ENCODE measurements around the gene ERCC5.
A peak's percentile ranks its signal among the peaks of the same experiment; 100 is the strongest.

The ERCC5 gene

DNA sequence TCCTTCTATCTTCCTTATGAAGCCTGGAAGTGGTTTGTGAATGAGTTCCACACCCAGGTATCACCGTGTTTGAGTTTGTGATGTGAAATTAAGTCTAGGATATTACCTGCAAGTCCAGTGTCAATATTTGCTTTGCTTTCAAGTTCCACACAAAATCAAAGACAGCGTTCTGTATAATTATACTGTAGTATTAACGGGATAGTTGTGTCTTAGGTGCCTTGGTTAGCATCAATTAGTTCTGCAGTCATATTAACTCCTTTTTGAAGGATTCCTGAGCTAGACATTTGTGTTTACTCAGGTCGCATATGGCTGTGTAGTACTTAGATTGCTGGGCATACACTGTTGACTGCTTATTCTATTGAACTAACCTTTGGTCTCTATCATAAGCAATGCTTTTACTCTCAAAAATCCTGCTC, 54.4 kb downstream of the ERCC5 start:
- no peak for DNase-seq (ENCODE audit: low read depth in 2 of 2)
- no peak overlapping the region for H3K4me3 ChIP-seq (replicated peaks in 1 of 2; ENCODE audit: low read depth in 2 of 2, low read length in 2 of 2)
- TF ChIP-seq, protein P1, sequence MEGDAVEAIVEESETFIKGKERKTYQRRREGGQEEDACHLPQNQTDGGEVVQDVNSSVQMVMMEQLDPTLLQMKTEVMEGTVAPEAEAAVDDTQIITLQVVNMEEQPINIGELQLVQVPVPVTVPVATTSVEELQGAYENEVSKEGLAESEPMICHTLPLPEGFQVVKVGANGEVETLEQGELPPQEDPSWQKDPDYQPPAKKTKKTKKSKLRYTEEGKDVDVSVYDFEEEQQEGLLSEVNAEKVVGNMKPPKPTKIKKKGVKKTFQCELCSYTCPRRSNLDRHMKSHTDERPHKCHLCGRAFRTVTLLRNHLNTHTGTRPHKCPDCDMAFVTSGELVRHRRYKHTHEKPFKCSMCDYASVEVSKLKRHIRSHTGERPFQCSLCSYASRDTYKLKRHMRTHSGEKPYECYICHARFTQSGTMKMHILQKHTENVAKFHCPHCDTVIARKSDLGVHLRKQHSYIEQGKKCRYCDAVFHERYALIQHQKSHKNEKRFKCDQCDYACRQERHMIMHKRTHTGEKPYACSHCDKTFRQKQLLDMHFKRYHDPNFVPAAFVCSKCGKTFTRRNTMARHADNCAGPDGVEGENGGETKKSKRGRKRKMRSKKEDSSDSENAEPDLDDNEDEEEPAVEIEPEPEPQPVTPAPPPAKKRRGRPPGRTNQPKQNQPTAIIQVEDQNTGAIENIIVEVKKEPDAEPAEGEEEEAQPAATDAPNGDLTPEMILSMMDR (IDR thresholded peaks at IDR 0.05; ENCODE audit: low read depth, low read length): no peak

DNA sequence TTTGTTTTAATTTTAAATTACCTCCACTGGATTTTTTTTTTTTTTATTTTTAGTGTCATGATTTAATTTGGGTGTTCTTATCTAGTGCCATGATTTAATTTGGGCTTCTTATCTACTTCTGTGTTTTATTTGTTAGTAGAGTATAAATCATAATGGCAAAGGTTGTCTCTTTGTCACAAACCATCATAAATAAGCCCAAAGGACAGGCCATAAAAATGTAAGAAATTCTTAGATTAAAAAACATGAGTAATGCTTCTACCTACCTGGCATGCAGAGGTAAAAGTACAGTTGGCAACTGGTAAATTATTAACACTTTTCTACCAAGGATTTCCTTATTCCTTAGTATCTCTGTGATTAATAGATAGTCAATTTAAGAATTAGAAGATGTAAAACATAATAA, 55.2 kb downstream of the ERCC5 start:
- H3K4me3 ChIP-seq (replicated peaks in 1 of 2; ENCODE audit: low read depth in 2 of 2, low read length in 2 of 2): no peak overlapping the region
- no peak for DNase-seq (ENCODE audit: low read depth in 2 of 2)
- TF ChIP-seq, protein P1 (IDR thresholded peaks at IDR 0.05; ENCODE audit: low read depth, low read length): no peak

DNA sequence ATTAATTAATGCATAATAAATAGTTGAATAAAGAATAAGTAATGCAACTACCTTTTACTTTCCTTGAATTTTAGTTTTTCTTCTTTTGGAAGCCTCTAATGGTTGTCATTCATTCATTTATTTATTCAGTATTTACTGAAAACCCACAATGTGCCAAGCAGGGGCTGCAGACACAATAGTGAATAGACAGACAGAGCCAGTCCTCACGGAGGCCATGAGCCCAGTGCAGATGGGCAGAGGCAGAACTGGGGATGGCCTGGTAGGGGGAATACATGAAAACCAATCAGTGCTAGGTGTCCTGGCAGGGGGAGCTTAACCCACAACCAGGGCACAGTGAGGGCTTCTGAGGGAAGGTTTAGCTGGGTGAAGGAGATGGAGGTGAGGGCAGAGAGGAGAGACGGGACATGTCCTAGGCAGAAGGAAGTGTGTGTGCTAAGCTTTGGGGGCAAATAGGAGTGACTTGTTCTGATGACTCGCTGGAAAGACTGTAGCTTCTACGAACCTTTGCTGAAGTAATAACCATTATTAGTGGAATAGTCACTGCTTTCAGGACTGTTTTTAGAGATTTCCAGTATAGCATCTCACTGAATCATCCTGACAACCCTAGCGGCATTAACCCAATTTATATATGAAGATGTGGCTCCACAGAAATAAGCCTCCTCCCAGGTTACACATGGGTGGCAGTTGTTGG, 55.9 kb downstream of the ERCC5 start:
- DNase-seq (ENCODE audit: low read depth in 2 of 2): peak in 1 of 2 donors; percentile 44
- TF ChIP-seq, protein P1 (IDR thresholded peaks at IDR 0.05; ENCODE audit: low read depth, low read length): no peak
- no peak overlapping the region for H3K4me3 ChIP-seq (replicated peaks in 1 of 2; ENCODE audit: low read depth in 2 of 2, low read length in 2 of 2)

DNA sequence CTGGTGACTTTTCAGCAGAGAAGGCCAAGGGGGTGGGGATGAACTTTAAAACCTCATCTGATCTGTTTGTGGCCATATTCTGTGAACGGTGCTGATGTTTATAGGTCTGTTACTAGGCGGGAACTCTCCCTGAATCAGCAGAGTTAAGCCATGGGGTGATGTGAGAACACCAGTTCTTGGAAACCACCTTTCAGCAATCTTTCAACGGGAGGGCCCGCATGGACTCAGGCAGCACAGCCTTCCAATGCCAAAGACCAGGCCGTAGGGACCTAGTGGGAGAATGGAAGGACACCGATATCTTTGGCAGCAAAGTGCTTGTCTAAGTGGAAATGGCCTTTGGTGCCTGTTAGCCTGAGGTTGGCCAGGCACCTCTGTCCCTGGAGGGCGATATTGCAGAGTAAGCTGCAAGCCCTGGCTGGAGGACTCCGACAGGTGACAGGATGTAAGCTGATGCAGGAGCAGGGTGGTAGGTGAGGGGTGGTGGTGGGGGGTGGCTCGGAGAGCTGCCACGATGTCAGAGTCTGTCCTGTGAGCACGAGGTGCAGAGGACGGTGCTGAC, 57.0 kb downstream of the ERCC5 start:
- TF ChIP-seq, protein P1 (IDR thresholded peaks at IDR 0.05; ENCODE audit: low read depth, low read length): no peak
- no peak overlapping the region for H3K4me3 ChIP-seq (replicated peaks in 1 of 2; ENCODE audit: low read depth in 2 of 2, low read length in 2 of 2)
- no peak for DNase-seq (ENCODE audit: low read depth in 2 of 2)

DNA sequence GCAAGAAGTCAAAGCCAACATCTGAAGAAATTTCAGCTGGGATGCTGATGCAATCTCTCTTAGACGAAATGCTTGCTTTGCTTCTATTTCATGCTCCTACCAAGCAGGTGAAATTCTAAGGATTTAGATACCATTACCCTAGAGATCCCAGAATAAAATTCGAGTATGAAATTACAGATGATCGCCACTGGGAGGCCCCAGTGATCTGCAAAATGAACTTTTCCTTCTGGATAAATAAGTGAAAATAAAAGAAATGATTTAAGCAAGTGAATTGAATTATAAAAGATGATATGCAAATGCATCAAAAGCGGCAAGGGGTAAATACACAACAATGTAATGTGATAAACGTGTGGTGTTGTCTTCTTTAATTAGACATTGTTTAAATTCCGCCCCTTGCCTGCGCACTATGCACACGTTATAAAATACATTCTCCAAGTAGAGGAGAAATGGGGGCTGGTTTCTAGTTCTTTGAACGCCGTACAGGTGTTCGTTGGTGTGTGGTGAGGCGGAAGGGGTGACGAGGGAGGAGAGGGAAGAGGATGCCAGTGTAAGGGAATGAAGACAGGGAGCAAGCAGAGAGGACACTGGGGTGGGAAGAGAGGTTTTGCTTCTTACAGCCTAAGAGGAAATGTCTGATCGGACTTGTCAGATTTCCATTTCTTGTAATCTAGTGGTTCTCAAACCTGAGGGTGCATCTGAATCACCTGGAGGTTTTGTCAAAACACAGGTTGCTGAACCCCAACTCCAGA, 58.0 kb downstream of the ERCC5 start:
- TF ChIP-seq, protein P1 (IDR thresholded peaks at IDR 0.05; ENCODE audit: low read depth, low read length): peak; percentile 42
- H3K4me3 ChIP-seq (replicated peaks in 1 of 2; ENCODE audit: low read depth in 2 of 2, low read length in 2 of 2): no peak overlapping the region
- peak; percentile 28 to 44 for DNase-seq (ENCODE audit: low read depth in 2 of 2)

DNA sequence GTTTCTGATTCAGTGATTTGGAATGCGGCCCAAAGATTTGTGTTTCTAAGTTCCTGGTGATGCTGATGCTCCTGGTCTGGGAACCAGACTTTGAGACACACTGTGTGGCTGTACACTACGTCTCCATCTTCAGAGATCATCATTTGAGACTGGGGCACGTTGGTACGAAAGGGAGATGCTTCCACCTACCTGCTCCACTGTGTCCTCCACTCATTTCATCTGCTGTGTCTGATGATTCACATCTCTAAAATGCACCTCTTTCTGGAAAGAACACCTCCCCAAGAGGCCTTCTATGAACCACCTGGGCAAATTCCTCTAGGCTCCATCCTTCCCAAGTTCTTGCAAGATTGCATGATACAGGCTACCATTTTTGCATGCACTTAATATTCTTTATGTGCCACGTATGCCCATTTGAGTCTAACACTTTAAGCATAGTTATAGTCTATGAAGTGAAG, 58.6 kb downstream of the ERCC5 start:
- no peak overlapping the region for H3K4me3 ChIP-seq (replicated peaks in 1 of 2; ENCODE audit: low read depth in 2 of 2, low read length in 2 of 2)
- DNase-seq (ENCODE audit: low read depth in 2 of 2): no peak
- TF ChIP-seq, protein P1 (IDR thresholded peaks at IDR 0.05; ENCODE audit: low read depth, low read length): no peak

All from cardiac fibroblast (primary cell).